ENCODE results near the gene TNFRSF6B.

GRCh38 chr20:63733117-63733516 lies 36.7 kb downstream of the TNFRSF6B start:
- no peak for TF ChIP-seq POLR2A (IDR thresholded peaks at IDR 0.05)
- TF ChIP-seq CTCF (IDR thresholded peaks at IDR 0.05) = no peak
- TF ChIP-seq POLR2AphosphoS5 (IDR thresholded peaks at IDR 0.05) = no peak
- TF ChIP-seq EP300 (IDR thresholded peaks at IDR 0.05) = no peak

Data from suprapubic skin (tissue), 4 donors.